ENCODE data around the gene MICAL3. TPM values are rescaled to one million over a fixed set of nuclear protein-coding genes. Genes with fewer than 3 reads are reported as not detected.

MICAL3 gene
- polyA plus RNA-seq, 1 of the 3 experiments (the other 2 are of a cell fraction): 83.1 TPM

- no peak overlapping the region for H2AFZ ChIP-seq (ENCODE audit: low read depth)
- H3K4me1 ChIP-seq (ENCODE audit: control insufficient read depth in 1 of 2, insufficient read depth in 2 of 2, low read depth in 1 of 2, low read length in 1 of 2): peaks cover 0 to 36% of the 10 kb centered on the region in 2 experiments; a peak in 1 of 4 replicates
- peak overlapping the region in 1 of 2 experiments; percentile 94; a peak in 2 of 4 replicates for H3K27ac ChIP-seq (ENCODE audit: low read depth in 2 of 2, low read length in 1 of 2)
- H3K9me2 ChIP-seq: no peaks in the 10 kb centered on the region
- TF ChIP-seq PBX3 (IDR thresholded peaks at IDR 0.05): no peak
- TF ChIP-seq GATA2 (CRISPR knock-in tag; IDR thresholded peaks at IDR 0.05): peak; percentile 46; the same call in 1 of the 2 replicates
- H3K4me3 ChIP-seq (ENCODE audit: low read depth in 2 of 2, low read length in 1 of 2): no peak overlapping the region
- DNase-seq: peak; percentile 60
- H4K20me1 ChIP-seq (ENCODE audit: insufficient read depth): no peaks in the 10 kb centered on the region
- no peaks in the 10 kb centered on the region for H3K79me2 ChIP-seq (ENCODE audit: insufficient read depth)
- H3K36me3 ChIP-seq (replicated peaks in 1 of 2; ENCODE audit: control insufficient read depth in 1 of 2, insufficient read depth in 2 of 2, low read length in 1 of 2): peaks cover 0 to 21% of the 10 kb centered on the region in 2 experiments
- ChIA-PET CTCF (interaction anchor here (1.0 to 6.3 kb wide), 8 partner anchors 15 to 230 kb away, joined by 3 to 45 read pairs (median 4); partner anchors contain the start of genes MICAL3 and PEX26), POLR2A (interaction anchor here (0.6 kb wide), 1 partner anchor 45 kb away, joined by 4 read pairs; no protein-coding TSS in a partner anchor)
- no peak overlapping the region for H3K4me2 ChIP-seq
- no peaks in the 10 kb centered on the region for H3K27me3 ChIP-seq (ENCODE audit: insufficient read depth)
- no peaks in the 10 kb centered on the region for H3F3A ChIP-seq (replicated peaks; ENCODE audit: insufficient read depth)
- no peaks in the 10 kb centered on the region for H3K9me3 ChIP-seq
- H3K9ac ChIP-seq: no peak overlapping the region
- WGBS (ENCODE audit: low lambda C conversion rate): 89% methylated on average over 12 of the region's 13 CpGs
Measured at GRCh38 chr22:17846326-17846992, 177.9 kb downstream of the MICAL3 start.

GRCh38 chr22:17845790-17846189 lies 178.6 kb downstream of the MICAL3 start:
- H3K27me3 ChIP-seq (ENCODE audit: insufficient read depth): no peaks in the 10 kb centered on the region
- no peak overlapping the region for H3K4me3 ChIP-seq (ENCODE audit: low read depth in 2 of 2, low read length in 1 of 2)
- peaks cover 0 to 36% of the 10 kb centered on the region in 2 experiments; a peak in 1 of 4 replicates for H3K4me1 ChIP-seq (ENCODE audit: control insufficient read depth in 1 of 2, insufficient read depth in 2 of 2, low read depth in 1 of 2, low read length in 1 of 2)
- no peaks in the 10 kb centered on the region for H3F3A ChIP-seq (replicated peaks; ENCODE audit: insufficient read depth)
- CTCF ChIA-PET: interaction anchor here (0.6 to 6.3 kb wide), 6 partner anchors 16 to 255 kb away, joined by 3 to 45 read pairs (median 4); partner anchors contain the start of genes MICAL3 and PEX26
- no peaks in the 10 kb centered on the region for H3K9me2 ChIP-seq
- H3K36me3 ChIP-seq (replicated peaks in 1 of 2; ENCODE audit: control insufficient read depth in 1 of 2, insufficient read depth in 2 of 2, low read length in 1 of 2): peaks cover 0 to 21% of the 10 kb centered on the region in 2 experiments
- H4K20me1 ChIP-seq (ENCODE audit: insufficient read depth): no peaks in the 10 kb centered on the region
- 61% methylated on average over 3 of the region's 3 CpGs for WGBS (ENCODE audit: low lambda C conversion rate)
- POLR2A ChIA-PET: interaction anchor here (0.6 kb wide), 1 partner anchor 45 kb away, joined by 4 read pairs; no protein-coding TSS in a partner anchor
- no peaks in the 10 kb centered on the region for H3K79me2 ChIP-seq (ENCODE audit: insufficient read depth)
- peak; percentile 74 for DNase-seq
- no peak overlapping the region for H3K9ac ChIP-seq
- H3K27ac ChIP-seq (ENCODE audit: low read depth in 2 of 2, low read length in 1 of 2): peak overlapping the region in 1 of 2 experiments; percentile 94; a peak in 2 of 4 replicates
- H2AFZ ChIP-seq (ENCODE audit: low read depth): no peak overlapping the region
- no peak overlapping the region for H3K4me2 ChIP-seq
- no peaks in the 10 kb centered on the region for H3K9me3 ChIP-seq
- no peak for TF ChIP-seq USF2 (IDR thresholded peaks at IDR 0.05; ENCODE audit: borderline replicate concordance, low read depth, low read length)
- TF ChIP-seq TAF1 (IDR thresholded peaks at IDR 0.05; ENCODE audit: borderline replicate concordance, low read depth, low read length): no peak
- TF ChIP-seq SIN3A (IDR thresholded peaks at IDR 0.05; ENCODE audit: borderline replicate concordance, low read depth, low read length): no peak
- no peak for TF ChIP-seq MEF2A (IDR thresholded peaks at IDR 0.05; ENCODE audit: borderline replicate concordance, low read depth)
- no peak for TF ChIP-seq PBX3 (IDR thresholded peaks at IDR 0.05)
- peak; percentile 13; the same call in 1 of the 2 replicates for TF ChIP-seq RAD21 (IDR thresholded peaks at IDR 0.05; ENCODE audit: low read length)
- peak; percentile 8; the same call in 1 of the 2 replicates for TF ChIP-seq SMC3 (IDR thresholded peaks at IDR 0.05; ENCODE audit: low read depth, low read length)
- no peak for TF ChIP-seq POLR2AphosphoS5 (IDR thresholded peaks at IDR 0.05; ENCODE audit: low read depth, low read length)
- no peak for TF ChIP-seq TEAD4 (IDR thresholded peaks at IDR 0.05; ENCODE audit: borderline replicate concordance, insufficient read depth)
- TF ChIP-seq FOXJ3 (CRISPR knock-in tag; IDR thresholded peaks at IDR 0.05): no peak
- TF ChIP-seq, protein P1, sequence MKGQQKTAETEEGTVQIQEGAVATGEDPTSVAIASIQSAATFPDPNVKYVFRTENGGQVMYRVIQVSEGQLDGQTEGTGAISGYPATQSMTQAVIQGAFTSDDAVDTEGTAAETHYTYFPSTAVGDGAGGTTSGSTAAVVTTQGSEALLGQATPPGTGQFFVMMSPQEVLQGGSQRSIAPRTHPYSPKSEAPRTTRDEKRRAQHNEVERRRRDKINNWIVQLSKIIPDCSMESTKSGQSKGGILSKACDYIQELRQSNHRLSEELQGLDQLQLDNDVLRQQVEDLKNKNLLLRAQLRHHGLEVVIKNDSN (IDR thresholded peaks at IDR 0.05; ENCODE audit: borderline replicate concordance, low read depth): no peak
- no peak for TF ChIP-seq MAX (IDR thresholded peaks at IDR 0.05; ENCODE audit: low read depth)
- TF ChIP-seq RCOR1 (IDR thresholded peaks at IDR 0.05; ENCODE audit: low read length): 0 out of 2 replicates have a peak, but pooled peaks have one; percentile 34
- TF ChIP-seq FOSL2 (IDR thresholded peaks at IDR 0.05; ENCODE audit: borderline replicate concordance, low read depth): no peak
- no peak for TF ChIP-seq GABPA (IDR thresholded peaks at IDR 0.05; ENCODE audit: low read depth)
- TF ChIP-seq NRF1 (IDR thresholded peaks at IDR 0.05; ENCODE audit: low read depth, low read length): no peak
- TF ChIP-seq YY1 (IDR thresholded peaks at IDR 0.05; ENCODE audit: low read depth): no peak
- TF ChIP-seq, protein P2, sequence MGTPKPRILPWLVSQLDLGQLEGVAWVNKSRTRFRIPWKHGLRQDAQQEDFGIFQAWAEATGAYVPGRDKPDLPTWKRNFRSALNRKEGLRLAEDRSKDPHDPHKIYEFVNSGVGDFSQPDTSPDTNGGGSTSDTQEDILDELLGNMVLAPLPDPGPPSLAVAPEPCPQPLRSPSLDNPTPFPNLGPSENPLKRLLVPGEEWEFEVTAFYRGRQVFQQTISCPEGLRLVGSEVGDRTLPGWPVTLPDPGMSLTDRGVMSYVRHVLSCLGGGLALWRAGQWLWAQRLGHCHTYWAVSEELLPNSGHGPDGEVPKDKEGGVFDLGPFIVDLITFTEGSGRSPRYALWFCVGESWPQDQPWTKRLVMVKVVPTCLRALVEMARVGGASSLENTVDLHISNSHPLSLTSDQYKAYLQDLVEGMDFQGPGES (IDR thresholded peaks at IDR 0.05; ENCODE audit: low read depth, low read length): no peak
- TF ChIP-seq MXI1 (IDR thresholded peaks at IDR 0.05; ENCODE audit: low read depth, low read length): no peak
